HG02759 (cell line): Measurements from ENCODE around the gene IFI27L1.
A peak's percentile ranks its signal among the peaks of the same experiment; 100 is the strongest.

Experiments
- ATAC-seq: cut with Tn5 transposase; IDR thresholded peaks from one replicate; pipeline ENCODE4 v1.9.1; 2021; ENCODE audit warnings: mild to moderate bottlenecking, moderate library complexity; ENCODE audit not compliant: unreplicated experiment

The IFI27L1 gene

DNA sequence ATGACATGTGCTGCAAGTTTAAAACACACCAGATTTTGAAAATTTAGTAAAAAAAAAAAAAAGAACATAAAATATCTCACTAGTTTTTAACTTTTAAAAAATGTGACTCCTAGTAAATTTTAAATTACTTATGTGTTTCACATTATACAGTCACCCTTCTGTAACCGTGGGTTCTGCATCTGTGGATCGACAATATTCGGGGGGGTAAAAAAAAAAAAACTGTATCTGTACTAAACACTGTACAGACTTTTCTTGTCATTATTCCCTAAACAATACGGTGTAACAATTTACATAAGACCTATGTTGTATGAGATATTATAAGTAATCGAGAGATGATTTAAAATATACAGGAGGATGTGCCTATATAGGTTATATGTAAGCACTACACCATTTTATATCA lies 3.3 kb upstream of the IFI27L1 start:
- ATAC-seq, result no peak

DNA sequence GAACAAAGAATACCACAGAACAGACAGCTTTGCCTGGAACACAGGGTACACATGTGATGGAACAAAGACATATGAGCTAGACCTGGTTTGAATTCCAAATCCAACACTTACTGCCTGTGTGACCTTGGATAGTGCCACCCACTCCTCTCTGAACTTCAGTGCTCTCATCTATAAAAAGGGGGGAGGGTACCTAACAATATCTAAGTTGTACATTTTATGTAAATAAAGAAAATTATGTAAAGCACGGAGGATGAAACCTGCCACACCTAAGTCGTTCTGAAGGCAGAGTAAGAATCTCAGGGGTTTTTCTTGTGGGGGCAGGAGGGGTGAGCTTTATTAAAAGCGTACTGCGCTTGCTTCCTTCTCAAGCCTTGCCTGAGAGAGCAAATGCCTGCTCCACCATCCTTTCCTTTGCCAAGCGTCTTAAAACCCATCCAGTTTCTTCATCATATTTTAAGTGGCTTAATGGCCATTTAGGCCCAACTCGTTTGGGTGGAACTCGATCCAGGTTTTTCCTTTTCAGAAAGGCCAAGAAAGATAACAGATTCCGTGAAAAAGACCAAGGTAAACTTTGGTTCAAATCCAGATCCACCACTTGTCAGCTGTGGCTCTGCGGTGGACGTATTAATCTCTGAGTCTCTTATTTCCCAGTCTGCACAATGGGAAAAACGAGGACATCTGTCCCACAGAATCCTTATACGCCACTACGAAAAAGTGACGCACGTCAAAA lies 1.1 kb upstream of the IFI27L1 start:
- no peak for ATAC-seq

- peak; percentile 27 for ATAC-seq
These were observed 293 bp downstream of the IFI27L1 start for GRCh38 chr14:94081386-94081820.

DNA sequence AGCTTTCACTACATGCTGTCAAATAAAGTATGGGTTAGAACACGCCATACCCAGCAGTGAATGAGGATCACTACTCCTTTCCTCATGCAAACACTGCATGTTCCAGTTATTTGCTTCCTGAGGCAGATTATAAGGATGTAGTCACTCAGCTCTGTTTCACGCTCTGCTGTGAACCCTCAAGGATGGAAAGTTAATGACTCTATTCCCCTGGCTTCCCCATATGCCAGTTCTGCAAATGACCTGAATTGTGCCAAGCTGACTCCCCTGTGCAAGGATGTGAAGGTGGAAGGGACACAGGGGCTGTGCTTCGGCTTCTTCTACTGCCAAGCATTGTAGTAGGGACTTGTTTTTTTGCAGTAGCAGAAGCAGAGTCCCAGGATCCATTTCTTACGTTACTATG lies 6.8 kb downstream of the IFI27L1 start:
- ATAC-seq, result no peak

- no peak for ATAC-seq
These were observed 7.4 kb downstream of the IFI27L1 start for GRCh38 chr14:94088516-94088915.

DNA sequence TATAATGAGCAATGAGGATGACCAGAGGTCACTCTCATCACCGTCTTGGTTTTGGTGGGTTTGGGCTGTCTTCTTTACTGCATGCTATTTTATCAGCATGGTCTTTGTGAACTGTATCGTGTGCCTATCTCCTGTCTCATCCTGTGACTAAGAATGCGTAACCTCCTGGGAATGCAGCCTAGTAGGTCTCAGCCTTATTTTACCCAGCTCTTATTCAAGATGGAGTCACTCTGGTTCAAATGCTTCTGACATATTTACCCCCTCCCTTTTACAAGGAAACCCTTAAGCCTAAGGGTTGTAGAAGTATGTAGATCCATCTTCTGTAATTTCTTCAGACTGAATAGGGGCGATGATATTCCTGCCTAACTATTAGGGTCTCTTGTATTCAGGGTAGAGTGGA lies 8.4 kb downstream of the IFI27L1 start:
- no peak for ATAC-seq

DNA sequence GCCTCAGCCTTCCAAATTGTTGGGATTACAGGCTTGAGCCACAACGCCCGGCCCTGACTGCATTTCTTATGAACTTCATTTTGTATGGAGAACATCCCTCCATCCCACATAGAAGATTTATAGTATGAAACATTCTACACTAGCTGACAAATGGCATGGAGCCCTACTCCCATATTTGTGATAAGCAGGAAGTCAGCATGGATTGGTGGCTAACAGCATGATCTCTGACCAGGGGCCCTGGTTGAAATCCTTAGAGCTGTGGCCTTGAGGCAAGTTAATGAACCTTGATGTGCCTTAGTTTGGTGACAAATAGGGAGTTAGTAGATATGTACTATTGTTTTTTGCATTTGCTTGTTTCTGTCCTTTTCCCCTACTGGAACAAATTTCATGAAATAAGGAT lies 12.3 kb downstream of the IFI27L1 start:
- ATAC-seq, result no peak

GRCh38 chr14:94097091-94097490 lies 16.0 kb downstream of the IFI27L1 start:
- ATAC-seq, result no peak

DNA sequence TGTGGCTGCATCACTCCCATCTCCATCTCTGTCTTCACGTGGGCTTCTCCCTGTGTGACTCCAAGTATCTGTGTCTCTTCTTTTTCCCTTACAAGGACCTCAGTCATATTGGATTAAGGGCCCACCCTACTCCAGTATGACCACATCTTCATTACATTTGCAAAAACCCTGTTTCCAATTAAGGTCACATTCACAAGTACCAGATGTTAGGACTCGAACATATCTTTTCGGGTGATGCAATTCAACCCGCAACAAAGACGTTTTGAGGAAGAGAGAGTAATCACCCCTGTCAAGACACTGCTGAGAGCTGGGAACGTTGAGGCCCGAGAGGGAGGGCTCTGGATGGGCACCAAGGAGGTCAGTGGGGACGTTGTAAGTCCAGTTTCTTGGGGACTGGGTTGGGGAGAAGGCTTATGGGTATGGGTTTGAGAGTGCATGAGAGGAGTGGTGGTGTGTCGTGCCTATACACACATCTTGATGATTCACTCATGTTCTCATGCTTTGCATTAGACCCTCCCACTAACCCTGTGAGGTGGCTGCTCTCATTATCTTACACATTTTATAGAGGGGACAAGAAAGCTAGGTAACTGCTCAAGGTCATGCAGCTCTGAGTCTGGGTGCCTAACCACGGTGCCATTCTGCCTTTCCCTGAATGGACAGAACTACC lies 17.3 kb downstream of the IFI27L1 start:
- no peak for ATAC-seq

GRCh38 chr14:94099006-94099405 lies 17.9 kb downstream of the IFI27L1 start:
- no peak for ATAC-seq

DNA sequence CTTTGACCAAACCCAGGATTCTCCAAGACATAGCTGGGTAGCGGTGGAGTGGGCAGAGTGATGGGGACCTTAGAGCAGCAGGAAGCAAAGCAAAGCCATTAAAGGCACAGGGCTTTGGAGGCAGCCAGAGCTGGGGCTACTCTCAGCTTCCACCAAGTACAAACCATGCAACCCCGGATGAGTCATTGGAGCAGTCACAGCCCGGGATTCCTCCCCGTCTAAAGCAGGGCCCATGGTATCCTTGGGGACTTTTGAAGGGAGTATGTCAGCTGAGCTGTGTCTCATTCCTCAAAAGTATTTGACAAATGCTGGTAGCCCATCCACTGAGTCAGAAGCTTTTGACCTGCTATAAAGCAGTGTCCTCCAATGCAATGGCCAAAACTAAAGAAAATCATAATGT lies 19.7 kb downstream of the IFI27L1 start:
- ATAC-seq, result no peak

- no peak for ATAC-seq
These were observed 20.6 kb downstream of the IFI27L1 start for GRCh38 chr14:94101748-94102147.

DNA sequence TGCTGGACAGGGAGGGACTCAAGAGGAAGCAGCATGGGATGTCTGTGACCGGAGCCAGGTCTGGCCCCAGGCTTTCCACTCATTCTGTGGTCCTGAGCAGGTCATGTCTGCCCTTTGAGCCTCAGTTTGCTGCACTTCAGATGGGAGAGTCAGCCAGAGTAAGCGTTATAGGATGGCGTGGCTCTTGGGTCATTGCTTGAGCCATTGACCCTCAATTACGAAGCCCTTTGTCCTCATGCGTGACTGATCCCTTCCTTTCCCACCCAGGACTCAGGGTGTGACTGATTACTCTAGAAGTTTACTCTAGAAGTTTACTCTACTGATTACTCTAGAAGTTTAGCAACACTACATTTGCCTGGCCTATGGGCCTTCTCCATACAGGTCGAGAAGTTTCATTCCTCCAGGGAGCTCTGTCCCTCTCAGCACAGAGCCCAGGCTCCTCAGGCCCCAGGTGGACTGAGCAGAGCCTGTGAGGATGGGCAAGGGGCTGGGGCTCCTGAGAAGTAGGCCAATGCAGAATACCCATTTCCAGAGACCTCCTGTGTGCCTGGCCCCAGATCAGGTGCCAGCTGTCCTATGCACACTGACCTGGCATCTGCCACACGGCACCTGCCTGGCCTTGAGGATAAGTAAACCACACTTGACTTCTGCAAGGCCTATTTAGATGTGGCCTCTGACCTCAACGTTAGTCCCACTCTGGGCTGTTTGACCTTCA lies 21.8 kb downstream of the IFI27L1 start:
- ATAC-seq, result no peak

- ATAC-seq, result no peak
These were observed 22.5 kb downstream of the IFI27L1 start for GRCh38 chr14:94103554-94104150.

- no peak for ATAC-seq
These were observed 23.6 kb downstream of the IFI27L1 start for GRCh38 chr14:94104731-94105130.

GRCh38 chr14:94109915-94110250 lies 28.8 kb downstream of the IFI27L1 start:
- no peak for ATAC-seq

- no peak for ATAC-seq
These were observed 29.6 kb downstream of the IFI27L1 start, which contains the start of gene IFI27 for GRCh38 chr14:94110552-94111181. Gene IFI27, plus strand, starts transcription at chr14:94110736.

GRCh38 chr14:94111276-94112095 lies 30.4 kb downstream of the IFI27L1 start:
- ATAC-seq, result no peak

GRCh38 chr14:94112513-94113063 lies 31.5 kb downstream of the IFI27L1 start:
- no peak for ATAC-seq

GRCh38 chr14:94113073-94113472 lies 32.0 kb downstream of the IFI27L1 start:
- no peak for ATAC-seq
